ENCODE measurements around the gene MAGEA11. TPM values are rescaled to one million over a fixed set of nuclear protein-coding genes. Genes with fewer than 3 reads are reported as not detected.

The MAGEA11 gene
- total and polyA plus RNA-seq, 2 of the 4 experiments (the other 2 are of a cell fraction), result not detected

DNA sequence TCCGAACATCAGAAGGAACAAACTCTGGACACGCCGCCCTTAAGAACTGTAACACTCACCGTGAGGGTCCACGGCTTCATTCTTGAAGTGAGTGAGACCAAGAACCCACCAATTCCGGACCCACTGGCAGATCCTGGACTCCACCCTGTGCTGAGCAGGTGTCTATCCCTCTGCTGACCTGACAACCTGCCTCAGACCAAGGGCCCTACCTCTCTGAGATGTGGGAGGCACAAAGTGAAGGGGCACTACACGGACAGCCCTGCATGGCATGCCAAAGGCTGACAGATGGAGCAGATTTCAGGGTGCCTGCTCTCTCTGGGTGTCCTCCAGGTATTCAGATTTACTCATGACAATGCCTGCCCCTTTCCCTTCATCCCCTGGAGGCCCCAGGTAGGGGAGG lies 48.0 kb downstream of the MAGEA11 start:
- Histone ChIP-seq H3K14ac (replicated peaks; ENCODE audit: low read depth, low read length) (no peak overlapping the region), H2BK15ac (ENCODE audit: low read depth, low read length) (no peak overlapping the region), H2AFZ (replicated peaks; ENCODE audit: low read length, poor library complexity) (no peak overlapping the region), H2BK5ac (ENCODE audit: low read depth, low read length, poor library complexity, severe bottlenecking) (no peak overlapping the region), H3K4ac (ENCODE audit: low read depth, low read length) (no peak overlapping the region), H2AK5ac (ENCODE audit: low read depth, low read length) (no peak overlapping the region), H3K27ac (ENCODE audit: insufficient read depth, low read length) (no peak overlapping the region), H4K8ac (ENCODE audit: low read depth in 2 of 2, low read length in 2 of 2) (no peak overlapping the region), H3K4me3 (ENCODE audit: insufficient read depth, low read depth, low read length) (no peak overlapping the region), H3K18ac (ENCODE audit: low read depth, low read length) (no peak overlapping the region), H3K36me3 (ENCODE audit: control insufficient read depth, insufficient read depth, low read length) (no peaks in the 10 kb centered on the region), H3K9me1 (ENCODE audit: insufficient read depth, low read length) (no peaks in the 10 kb centered on the region), H4K91ac (ENCODE audit: insufficient read depth, low read depth, low read length) (no peak overlapping the region), H3K27me3 (ENCODE audit: control insufficient read depth, insufficient read depth, low read length) (no peaks in the 10 kb centered on the region), H3K23ac (ENCODE audit: low read depth, low read length) (no peak overlapping the region), H4K20me1 (ENCODE audit: insufficient read depth, low read length) (no peaks in the 10 kb centered on the region), H4K5ac (ENCODE audit: low read depth, low read length) (no peak overlapping the region), H3K4me1 (ENCODE audit: control insufficient read depth, insufficient read depth, low read length) (no peaks in the 10 kb centered on the region), H3K56ac (ENCODE audit: extremely low read depth, insufficient read depth, low read length) (no peak overlapping the region), H2BK20ac (ENCODE audit: low read depth, low read length) (no peak overlapping the region), H2BK120ac (ENCODE audit: low read depth, low read length) (no peak overlapping the region), H2AK9ac (replicated peaks; ENCODE audit: low read depth, low read length, poor library complexity) (no peak overlapping the region), H3K79me1 (ENCODE audit: low read depth in 1 of 2, low read length in 2 of 2) (no peaks in the 10 kb centered on the region), H3K9me3 (ENCODE audit: control insufficient read depth, insufficient read depth, low read length) (no peaks in the 10 kb centered on the region; the same call in 1 of the 2 replicates), H3K4me2 (ENCODE audit: low read depth, low read length) (no peak overlapping the region), H3K9ac (ENCODE audit: low read depth, low read length) (no peak overlapping the region)
- in situ Hi-C loops (cut with MboI; ENCODE audit: low sequenced_read_pairs), result loop anchor here (25.0 kb wide), 1 partner anchor 102 kb away; no protein-coding TSS in a partner anchor
- BruUV-seq (replicated peaks), result no TSS peak
- ATAC-seq (ENCODE audit: low read depth), result no peak
- no CpG with 5 or more reads among the region's 7 CpGs for WGBS, 2 experiments (ENCODE audit: extremely low coverage in 2 of 2, insufficient read length in 1 of 2)
- no peak for TF ChIP-seq MAZ (IDR thresholded peaks at IDR 0.05; ENCODE audit: borderline replicate concordance, low read depth, low read length)
- TF ChIP-seq POLR2A (IDR thresholded peaks at IDR 0.05; ENCODE audit: low read depth, low read length), result no peak
- no peak for TF ChIP-seq BHLHE40 (IDR thresholded peaks at IDR 0.05; ENCODE audit: low read depth, low read length)
- TF ChIP-seq ELK1 (IDR thresholded peaks at IDR 0.05; ENCODE audit: borderline replicate concordance, low read depth, low read length), result no peak
- ChIA-PET POLR2A (ENCODE audit: unreplicated experiment) (no interaction called here), CTCF (no interaction called here)
- dilution Hi-C loops (cut with HindIII; ENCODE audit: low sequenced_read_pairs, unreplicated experiment), result no loop called here
- intact Hi-C loops (cut with micrococcal nuclease), result no loop called here
- no peak for DNase-seq
